Measurements from ENCODE around the gene MCF2L.
"Not testable (repeated sequence)": the region's sequence is repeated elsewhere in the genome, so short reads cannot be mapped to it uniquely, and the experiment has no call there.

The MCF2L gene

DNA sequence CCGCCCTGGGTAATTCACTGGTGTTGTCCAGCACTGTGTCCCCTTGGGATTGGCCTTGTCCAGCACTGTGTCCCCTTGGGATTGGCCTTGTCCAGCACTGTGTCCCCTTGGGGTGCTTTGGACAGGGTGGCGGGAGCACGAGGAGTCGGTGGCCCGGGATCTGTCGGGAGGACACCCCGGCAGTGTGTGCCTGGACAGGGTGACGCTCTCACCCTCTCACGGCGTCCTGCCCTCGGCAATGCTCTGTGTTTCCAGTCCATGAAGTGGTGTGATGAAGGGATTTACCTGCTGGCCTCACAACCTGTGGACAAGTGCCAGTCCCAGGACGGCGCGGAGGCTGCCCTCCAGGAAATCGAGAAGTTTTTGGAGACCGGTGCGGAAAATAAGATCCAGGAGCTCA is 106.7 kb downstream of the MCF2L start:
- no peak overlapping the region for H3K27ac ChIP-seq (ENCODE audit: low read length)
- no peak overlapping the region for H3K4me3 ChIP-seq (ENCODE audit: low read length in 2 of 2)
- H3K36me3 ChIP-seq (ENCODE audit: control insufficient read depth in 2 of 2, insufficient read depth in 2 of 2, low read length in 2 of 2): no peaks in the 10 kb centered on the region
- H3K9me3 ChIP-seq (ENCODE audit: control insufficient read depth in 2 of 2, low read length in 2 of 2): no peaks in the 10 kb centered on the region
- no peaks in the 10 kb centered on the region for H3K27me3 ChIP-seq (ENCODE audit: control insufficient read depth in 1 of 2, insufficient read depth in 2 of 2, low read length in 2 of 2)
- H3K4me1 ChIP-seq (ENCODE audit: control insufficient read depth, insufficient read depth, low read length): no peaks in the 10 kb centered on the region
- H3K9ac ChIP-seq (ENCODE audit: low read length in 2 of 2): no peak overlapping the region

DNA sequence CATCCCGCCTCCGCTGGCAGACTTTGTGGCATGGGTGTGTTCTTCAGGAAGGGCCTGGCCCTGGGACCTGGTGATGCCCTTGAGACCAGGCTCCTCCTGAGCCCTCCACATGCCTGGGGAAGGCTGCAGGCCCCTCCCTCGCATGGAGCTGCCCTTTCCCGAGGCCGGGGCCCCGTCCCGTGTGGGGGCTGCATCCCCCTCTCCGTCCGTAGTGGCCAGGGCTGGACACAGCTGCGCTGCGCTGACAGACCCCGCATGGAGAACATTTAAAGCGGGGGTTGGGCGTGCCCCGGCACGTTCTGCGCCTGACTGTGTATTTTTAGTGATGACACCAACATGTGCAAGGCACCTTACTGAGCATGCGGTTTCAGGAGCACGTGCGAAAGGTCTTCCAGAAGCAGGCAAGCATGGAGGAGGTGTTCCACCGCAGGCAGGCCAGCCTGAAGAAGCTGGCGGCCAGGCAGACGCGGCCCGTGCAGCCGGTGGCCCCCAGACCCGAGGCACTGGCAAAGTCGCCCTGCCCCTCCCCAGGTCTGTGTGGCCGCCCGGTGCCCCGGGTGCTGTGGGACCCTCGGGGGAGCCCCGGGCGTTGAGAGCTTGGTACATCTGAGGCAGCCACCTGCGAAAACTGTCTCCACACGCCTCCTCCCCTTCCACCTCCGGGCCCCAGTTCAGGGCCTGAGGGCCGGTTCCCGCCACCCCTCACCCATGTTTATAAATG is 107.8 kb downstream of the MCF2L start:
- no peaks in the 10 kb centered on the region for H3K36me3 ChIP-seq (ENCODE audit: control insufficient read depth in 2 of 2, insufficient read depth in 2 of 2, low read length in 2 of 2)

DNA sequence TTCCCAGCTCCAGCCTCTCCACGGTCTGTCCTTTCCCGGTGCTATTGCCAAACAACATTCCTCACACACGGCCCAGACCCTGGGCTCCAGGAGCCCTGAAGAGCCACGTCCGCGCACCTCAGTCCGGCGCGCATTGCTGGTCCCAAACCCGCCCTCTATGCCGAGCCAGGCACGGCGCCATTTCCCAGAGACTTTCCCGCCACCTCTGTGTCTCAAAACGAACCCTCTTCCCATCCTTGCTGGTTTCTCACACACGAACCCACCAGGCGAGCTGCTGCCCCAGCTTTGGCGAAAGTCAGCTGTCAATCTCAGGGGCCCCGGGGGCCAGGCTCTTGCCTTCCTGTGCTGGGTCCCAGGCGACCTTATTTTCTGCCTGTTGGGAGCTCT is 108.5 kb downstream of the MCF2L start:
- H3K4me3 ChIP-seq (ENCODE audit: low read length in 2 of 2): no peak overlapping the region
- no peak overlapping the region for H3K9ac ChIP-seq (ENCODE audit: low read length in 2 of 2)
- no peaks in the 10 kb centered on the region for H3K9me3 ChIP-seq (ENCODE audit: control insufficient read depth in 2 of 2, low read length in 2 of 2)
- H3K36me3 ChIP-seq (ENCODE audit: control insufficient read depth in 2 of 2, insufficient read depth in 2 of 2, low read length in 2 of 2): no peaks in the 10 kb centered on the region
- no peak overlapping the region for H3K27ac ChIP-seq (ENCODE audit: low read length)
- H3K27me3 ChIP-seq (ENCODE audit: control insufficient read depth in 1 of 2, insufficient read depth in 2 of 2, low read length in 2 of 2): no peaks in the 10 kb centered on the region
- H3K4me1 ChIP-seq (ENCODE audit: control insufficient read depth, insufficient read depth, low read length): no peaks in the 10 kb centered on the region

More for the DNA sequence above, 107.8 kb downstream of the MCF2L start:
- no peak overlapping the region for H3K9ac ChIP-seq (ENCODE audit: low read length in 2 of 2)
- H3K27ac ChIP-seq (ENCODE audit: low read length): no peak overlapping the region
- H3K9me3 ChIP-seq (ENCODE audit: control insufficient read depth in 2 of 2, low read length in 2 of 2): no peaks in the 10 kb centered on the region
- no peaks in the 10 kb centered on the region for H3K4me1 ChIP-seq (ENCODE audit: control insufficient read depth, insufficient read depth, low read length)
- H3K27me3 ChIP-seq (ENCODE audit: control insufficient read depth in 1 of 2, insufficient read depth in 2 of 2, low read length in 2 of 2): no peaks in the 10 kb centered on the region
- no peak overlapping the region for H3K4me3 ChIP-seq (ENCODE audit: low read length in 2 of 2)

DNA sequence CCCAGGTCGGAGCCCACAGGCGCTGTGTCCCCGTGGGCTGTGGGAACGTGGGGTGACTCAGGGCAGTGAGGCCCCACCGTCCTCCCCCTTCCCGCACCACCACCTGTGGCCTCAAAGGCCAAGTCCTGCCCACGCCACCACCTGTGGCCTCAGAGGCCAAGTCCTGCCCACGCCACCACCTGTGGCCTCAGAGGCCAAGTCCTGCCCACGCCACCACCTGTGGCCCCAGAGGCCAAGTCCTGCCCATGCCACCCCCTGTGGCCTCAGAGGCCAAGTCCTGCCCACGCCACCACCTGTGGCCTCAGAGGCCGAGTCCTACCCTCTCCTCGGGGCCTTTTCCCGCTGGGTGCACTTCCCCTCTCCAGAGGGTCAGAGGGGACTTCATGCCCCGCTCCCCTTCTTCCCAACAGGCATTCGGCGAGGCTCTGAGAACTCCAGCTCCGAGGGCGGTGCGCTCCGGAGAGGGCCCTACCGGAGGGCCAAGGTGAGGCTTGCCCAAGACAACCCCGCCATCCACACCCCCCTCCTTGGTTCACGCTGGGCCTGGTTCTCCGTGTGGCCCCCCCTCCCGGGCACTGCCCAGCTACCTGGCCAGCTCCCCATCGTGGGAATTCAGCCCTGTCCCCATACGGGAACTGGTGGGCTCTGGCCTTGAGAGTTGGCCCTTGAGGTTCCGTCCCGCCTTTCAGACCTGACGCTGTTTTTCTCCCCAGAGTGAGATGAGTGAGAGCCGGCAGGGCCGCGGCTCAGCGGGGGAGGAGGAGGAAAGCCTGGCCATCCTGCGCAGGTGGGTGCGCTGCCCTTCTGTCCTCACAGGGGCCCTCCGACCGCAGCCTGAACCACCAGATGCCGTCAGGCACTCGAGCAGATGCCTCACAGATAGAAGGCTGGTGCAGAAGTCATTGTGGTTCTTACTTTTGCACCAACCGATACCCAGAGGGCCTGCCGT is 109.2 kb downstream of the MCF2L start:
- no peaks in the 10 kb centered on the region for H3K9me3 ChIP-seq (ENCODE audit: control insufficient read depth in 2 of 2, low read length in 2 of 2)
- H3K4me3 ChIP-seq (ENCODE audit: low read length in 2 of 2): no peak overlapping the region
- no peaks in the 10 kb centered on the region for H3K27me3 ChIP-seq (ENCODE audit: control insufficient read depth in 1 of 2, insufficient read depth in 2 of 2, low read length in 2 of 2)
- no peak overlapping the region for H3K9ac ChIP-seq (ENCODE audit: low read length in 2 of 2)
- H3K36me3 ChIP-seq (ENCODE audit: control insufficient read depth in 2 of 2, insufficient read depth in 2 of 2, low read length in 2 of 2): no peaks in the 10 kb centered on the region
- H3K27ac ChIP-seq (ENCODE audit: low read length): no peak overlapping the region
- no peaks in the 10 kb centered on the region for H3K4me1 ChIP-seq (ENCODE audit: control insufficient read depth, insufficient read depth, low read length)

DNA sequence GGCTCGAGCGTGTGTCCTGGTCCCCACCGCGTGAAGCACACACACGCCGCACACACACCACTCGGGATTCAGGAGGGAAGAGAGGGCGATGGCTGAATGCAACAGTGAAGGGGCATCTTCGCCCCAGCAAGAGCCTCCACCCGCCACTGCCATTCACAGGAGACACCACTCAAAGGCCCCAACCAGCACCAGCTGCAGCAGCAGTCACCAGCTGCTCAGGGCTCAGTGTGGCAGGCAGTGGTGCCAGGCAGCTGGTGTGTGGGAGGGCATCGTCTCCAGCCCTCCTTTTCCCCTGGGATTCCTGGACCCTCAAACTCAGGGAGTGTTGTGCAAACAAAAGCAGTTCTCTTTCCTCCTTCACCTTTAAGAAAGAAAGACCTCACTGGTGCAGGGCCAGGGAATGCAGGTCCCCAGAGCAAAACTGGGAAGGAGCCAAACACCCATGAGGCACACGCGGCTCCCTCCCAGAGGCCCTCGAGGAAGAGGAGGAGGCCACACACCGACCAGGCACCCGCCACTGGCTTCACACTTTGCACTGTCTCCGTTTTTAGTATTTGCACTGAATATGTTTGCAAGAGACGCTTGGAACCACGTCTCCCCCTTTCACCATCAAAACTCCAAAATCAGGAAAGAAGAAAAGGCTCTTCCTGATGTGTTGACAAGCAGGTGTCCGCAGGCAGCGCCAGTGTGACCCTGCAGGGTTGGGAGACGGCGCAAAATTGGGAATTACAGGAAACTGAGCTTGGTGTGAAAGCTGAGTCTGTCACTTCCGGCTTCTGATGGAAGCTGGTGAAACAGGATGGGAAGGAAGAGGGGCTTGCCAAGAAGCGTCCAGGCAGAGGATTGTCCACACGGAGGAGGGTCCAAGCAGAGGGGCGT is 110.1 kb downstream of the MCF2L start:
- no peaks in the 10 kb centered on the region for H3K4me1 ChIP-seq (ENCODE audit: control insufficient read depth, insufficient read depth, low read length)
- H3K27me3 ChIP-seq (ENCODE audit: control insufficient read depth in 1 of 2, insufficient read depth in 2 of 2, low read length in 2 of 2): no peaks in the 10 kb centered on the region
- H3K4me3 ChIP-seq (ENCODE audit: low read length in 2 of 2): no peak overlapping the region
- no peak overlapping the region for H3K27ac ChIP-seq (ENCODE audit: low read length)
- no peaks in the 10 kb centered on the region for H3K36me3 ChIP-seq (ENCODE audit: control insufficient read depth in 2 of 2, insufficient read depth in 2 of 2, low read length in 2 of 2)
- no peaks in the 10 kb centered on the region for H3K9me3 ChIP-seq (ENCODE audit: control insufficient read depth in 2 of 2, low read length in 2 of 2)
- H3K9ac ChIP-seq (ENCODE audit: low read length in 2 of 2): no peak overlapping the region

DNA sequence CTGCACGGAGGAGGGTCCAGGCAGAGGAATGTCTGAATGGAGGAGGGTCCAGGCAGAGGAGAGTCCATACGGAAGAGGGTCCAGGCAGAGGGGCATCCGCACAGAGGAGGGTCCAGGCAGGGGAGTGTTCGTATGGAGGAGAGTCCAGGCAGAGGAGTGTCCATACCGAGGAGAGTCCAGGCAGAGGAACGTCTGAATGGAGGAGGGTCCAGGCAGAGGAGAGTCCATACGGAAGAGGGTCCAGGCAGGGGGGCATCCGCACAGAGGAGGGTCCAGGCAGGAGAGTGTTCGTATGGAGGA is 110.7 kb downstream of the MCF2L start:
- H3K9me3 ChIP-seq (ENCODE audit: control insufficient read depth in 2 of 2, low read length in 2 of 2); H3K36me3 ChIP-seq (ENCODE audit: control insufficient read depth in 2 of 2, insufficient read depth in 2 of 2, low read length in 2 of 2); H3K9ac ChIP-seq (ENCODE audit: low read length in 2 of 2); H3K27ac ChIP-seq (ENCODE audit: low read length); H3K4me1 ChIP-seq (ENCODE audit: control insufficient read depth, insufficient read depth, low read length); H3K27me3 ChIP-seq (ENCODE audit: control insufficient read depth in 1 of 2, insufficient read depth in 2 of 2, low read length in 2 of 2); H3K4me3 ChIP-seq (ENCODE audit: low read length in 2 of 2): not testable (repeated sequence)

DNA sequence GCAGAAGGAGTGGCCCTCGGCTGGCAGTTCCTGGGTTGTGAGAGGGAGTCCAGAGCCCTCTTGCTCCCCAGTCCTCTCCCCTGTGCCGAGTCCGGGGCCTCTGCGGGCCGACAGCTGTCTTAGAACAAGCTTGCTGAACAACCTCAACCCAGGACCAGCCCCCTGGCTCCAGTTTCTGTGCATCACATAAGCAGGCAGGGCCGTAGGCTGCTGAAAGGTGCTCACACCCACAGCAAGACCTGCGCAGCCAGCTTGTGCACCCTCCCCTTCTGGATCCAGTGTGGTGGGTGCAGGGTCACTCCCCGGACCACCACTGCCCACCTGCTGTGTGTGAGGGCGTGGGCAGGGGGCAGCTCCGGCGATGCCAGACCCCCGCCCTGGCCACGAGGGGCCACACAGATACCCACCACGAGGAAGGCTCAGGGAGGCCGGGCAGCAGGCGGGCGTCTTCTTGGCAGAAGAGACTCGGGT is 111.4 kb downstream of the MCF2L start:
- Histone ChIP-seq H3K4me1 (ENCODE audit: control insufficient read depth, insufficient read depth, low read length) (no peaks in the 10 kb centered on the region), H3K36me3 (ENCODE audit: control insufficient read depth in 2 of 2, insufficient read depth in 2 of 2, low read length in 2 of 2) (no peaks in the 10 kb centered on the region), H3K9me3 (ENCODE audit: control insufficient read depth in 2 of 2, low read length in 2 of 2) (no peaks in the 10 kb centered on the region), H3K4me3 (ENCODE audit: low read length in 2 of 2) (no peak overlapping the region), H3K27ac (ENCODE audit: low read length) (no peak overlapping the region), H3K9ac (ENCODE audit: low read length in 2 of 2) (no peak overlapping the region), H3K27me3 (ENCODE audit: control insufficient read depth in 1 of 2, insufficient read depth in 2 of 2, low read length in 2 of 2) (no peaks in the 10 kb centered on the region)

DNA sequence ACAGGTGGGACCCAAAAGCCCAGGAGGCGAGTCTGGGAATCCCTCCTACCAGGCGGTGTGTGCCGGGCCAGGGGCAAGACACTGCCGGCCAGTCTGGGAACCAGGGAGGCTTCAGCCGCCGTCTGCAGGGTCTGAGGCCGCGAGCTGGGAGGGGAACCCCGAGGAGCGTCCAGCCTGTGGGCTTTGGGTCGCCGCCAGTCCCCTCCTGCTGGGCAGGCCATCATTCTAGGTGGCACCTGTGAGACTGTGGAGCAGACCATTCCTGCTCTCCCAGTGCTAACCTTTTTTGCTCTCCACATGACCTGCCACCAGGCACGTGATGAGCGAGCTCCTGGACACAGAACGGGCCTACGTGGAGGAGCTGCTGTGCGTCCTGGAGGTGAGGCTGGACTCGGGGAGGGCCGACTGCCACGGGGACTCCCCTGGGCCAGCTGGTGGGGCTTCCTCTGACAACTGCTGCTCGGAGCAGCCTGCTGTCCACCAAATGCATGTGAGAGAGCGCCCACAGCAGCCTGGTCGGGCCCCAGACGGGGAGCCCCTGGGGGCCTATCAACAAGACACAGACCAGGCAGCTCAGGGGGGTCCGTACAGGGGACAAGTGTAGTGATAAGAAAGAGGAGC is 112.0 kb downstream of the MCF2L start:
- Histone ChIP-seq H3K27me3 (ENCODE audit: control insufficient read depth in 1 of 2, insufficient read depth in 2 of 2, low read length in 2 of 2) (no peaks in the 10 kb centered on the region), H3K4me1 (ENCODE audit: control insufficient read depth, insufficient read depth, low read length) (no peaks in the 10 kb centered on the region), H3K9ac (ENCODE audit: low read length in 2 of 2) (no peak overlapping the region), H3K4me3 (ENCODE audit: low read length in 2 of 2) (no peak overlapping the region), H3K27ac (ENCODE audit: low read length) (no peak overlapping the region), H3K36me3 (ENCODE audit: control insufficient read depth in 2 of 2, insufficient read depth in 2 of 2, low read length in 2 of 2) (no peaks in the 10 kb centered on the region), H3K9me3 (ENCODE audit: control insufficient read depth in 2 of 2, low read length in 2 of 2) (no peaks in the 10 kb centered on the region)

DNA sequence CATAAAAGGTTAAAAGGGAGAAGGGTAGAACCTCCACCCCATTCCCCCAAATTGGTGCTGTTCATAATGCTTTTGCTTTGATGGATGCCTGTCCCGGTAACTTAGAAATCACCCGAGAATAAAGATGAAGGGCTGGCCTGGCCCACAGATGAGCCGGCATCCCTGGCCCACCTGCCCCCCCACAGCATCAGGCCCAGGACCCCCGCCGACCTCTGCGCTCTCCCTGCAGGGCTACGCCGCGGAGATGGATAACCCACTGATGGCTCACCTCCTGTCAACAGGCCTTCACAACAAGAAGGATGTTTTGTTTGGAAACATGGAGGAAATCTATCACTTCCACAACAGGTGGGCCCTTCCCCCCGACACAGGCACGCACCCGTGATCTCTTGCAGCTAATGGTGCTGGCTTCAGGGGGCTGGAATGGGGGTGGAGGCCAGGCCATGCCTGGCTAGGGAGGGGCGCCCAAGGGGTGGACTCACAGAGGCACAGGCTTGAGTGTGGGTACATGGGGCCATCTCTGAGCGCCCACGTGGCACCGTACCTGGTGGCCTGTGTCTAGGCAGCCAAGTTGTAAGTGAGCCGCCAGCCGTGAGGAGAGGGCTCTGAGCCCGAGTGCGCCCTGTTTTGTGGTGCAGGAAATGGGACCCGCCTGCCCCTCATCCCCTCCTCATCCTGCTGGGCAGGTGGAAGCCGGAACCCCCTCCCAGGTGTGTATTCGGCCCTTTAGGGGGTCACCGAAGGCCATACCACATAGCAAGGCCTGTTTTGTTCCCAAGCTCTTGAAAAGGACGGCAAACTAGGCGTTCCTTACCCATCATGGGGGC is 113.4 kb downstream of the MCF2L start:
- Histone ChIP-seq H3K27ac (ENCODE audit: low read length) (no peak overlapping the region), H3K9ac (ENCODE audit: low read length in 2 of 2) (no peak overlapping the region), H3K36me3 (ENCODE audit: control insufficient read depth in 2 of 2, insufficient read depth in 2 of 2, low read length in 2 of 2) (no peaks in the 10 kb centered on the region), H3K27me3 (ENCODE audit: control insufficient read depth in 1 of 2, insufficient read depth in 2 of 2, low read length in 2 of 2) (no peaks in the 10 kb centered on the region), H3K4me3 (ENCODE audit: low read length in 2 of 2) (no peak overlapping the region), H3K9me3 (ENCODE audit: control insufficient read depth in 2 of 2, low read length in 2 of 2) (no peaks in the 10 kb centered on the region), H3K4me1 (ENCODE audit: control insufficient read depth, insufficient read depth, low read length) (no peaks in the 10 kb centered on the region)

DNA sequence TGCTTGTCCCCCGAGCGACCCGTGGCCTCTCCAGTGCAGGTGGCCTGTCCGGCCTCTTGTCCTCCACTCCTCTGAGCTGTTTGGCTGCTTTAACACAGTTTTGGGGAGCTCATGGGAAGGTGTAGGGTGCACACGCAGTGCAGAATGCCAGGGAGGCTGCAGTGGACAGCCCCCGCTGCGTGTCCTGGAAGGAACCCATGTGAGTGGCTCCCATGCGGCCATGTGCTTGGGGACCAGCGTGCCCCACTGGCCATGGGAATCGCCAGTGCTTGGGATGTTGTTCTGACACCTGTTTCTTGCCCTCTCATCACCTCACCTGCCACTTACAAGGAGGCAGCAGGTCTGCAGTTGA is 114.0 kb downstream of the MCF2L start:
- peaks cover 0 to 2% of the 10 kb centered on the region in 2 donors for H3K27me3 ChIP-seq (ENCODE audit: control insufficient read depth in 1 of 2, insufficient read depth in 2 of 2, low read length in 2 of 2)
- H3K4me1 ChIP-seq (ENCODE audit: control insufficient read depth, insufficient read depth, low read length): no peaks in the 10 kb centered on the region
- H3K9me3 ChIP-seq (ENCODE audit: control insufficient read depth in 2 of 2, low read length in 2 of 2): no peaks in the 10 kb centered on the region
- no peak overlapping the region for H3K4me3 ChIP-seq (ENCODE audit: low read length in 2 of 2)
- H3K27ac ChIP-seq (ENCODE audit: low read length): no peak overlapping the region
- no peak overlapping the region for H3K9ac ChIP-seq (ENCODE audit: low read length in 2 of 2)
- no peaks in the 10 kb centered on the region for H3K36me3 ChIP-seq (ENCODE audit: control insufficient read depth in 2 of 2, insufficient read depth in 2 of 2, low read length in 2 of 2)
